ENCODE results near the gene KCNQ1.
A peak's percentile ranks its signal among the peaks of the same experiment; 100 is the strongest.

Gene KCNQ1

GRCh38 chr11:2411446-2412305, 33.1 kb upstream of the KCNQ1 start:
- DNase-seq, result no peak

- DNase-seq, result no peak
Observed at GRCh38 chr11:2412323-2412722, 32.5 kb upstream of the KCNQ1 start.

GRCh38 chr11:2413742-2414579, 30.8 kb upstream of the KCNQ1 start:
- DNase-seq, result no peak

- no peak for DNase-seq
Observed at GRCh38 chr11:2414616-2415015, 30.2 kb upstream of the KCNQ1 start.

GRCh38 chr11:2415171-2415570, 29.6 kb upstream of the KCNQ1 start:
- DNase-seq, result no peak

- DNase-seq, result no peak
Observed at GRCh38 chr11:2415601-2416380, 29.0 kb upstream of the KCNQ1 start.

GRCh38 chr11:2416765-2417164, 28.0 kb upstream of the KCNQ1 start:
- DNase-seq, result no peak

GRCh38 chr11:2417856-2418692, 26.7 kb upstream of the KCNQ1 start:
- DNase-seq, result no peak

GRCh38 chr11:2418693-2419360, 26.0 kb upstream of the KCNQ1 start:
- no peak for DNase-seq

- DNase-seq, result peak; percentile 85
Observed at GRCh38 chr11:2419638-2420501, 24.9 kb upstream of the KCNQ1 start.

- peak; percentile 81 for DNase-seq
Observed at GRCh38 chr11:2420502-2421225, 24.1 kb upstream of the KCNQ1 start.

GRCh38 chr11:2421226-2421994, 23.4 kb upstream of the KCNQ1 start:
- DNase-seq, result no peak

GRCh38 chr11:2421996-2422395, 22.8 kb upstream of the KCNQ1 start:
- DNase-seq, result no peak

GRCh38 chr11:2422461-2423156, 22.2 kb upstream of the KCNQ1 start:
- DNase-seq, result no peak

GRCh38 chr11:2423157-2424025, 21.4 kb upstream of the KCNQ1 start:
- DNase-seq, result no peak

- DNase-seq, result no peak
Observed at GRCh38 chr11:2424811-2425495, 19.9 kb upstream of the KCNQ1 start.

GRCh38 chr11:2425506-2425905, 19.3 kb upstream of the KCNQ1 start:
- DNase-seq, result no peak
